ENCODE results near the gene CHD9NB.

DNA sequence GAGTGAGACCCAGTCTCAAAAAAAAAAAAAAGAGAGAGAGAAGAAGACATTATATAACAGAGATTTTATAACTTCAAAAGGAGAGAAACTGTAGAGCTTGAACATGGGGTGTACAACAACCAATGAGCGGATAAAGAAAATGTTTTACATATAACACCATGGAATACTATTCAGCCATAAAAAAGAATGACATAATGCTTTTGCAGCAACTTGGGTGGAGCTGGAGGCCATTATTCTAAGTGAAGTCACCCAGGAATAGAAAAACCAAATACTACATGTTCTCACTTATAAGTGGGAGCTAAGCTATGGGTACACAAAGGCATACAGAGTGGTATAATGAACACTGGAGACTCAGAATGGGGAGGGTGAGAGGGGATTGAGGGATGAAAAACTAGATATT lies 61.1 kb downstream of the CHD9NB start:
- TF ChIP-seq, protein P1, sequence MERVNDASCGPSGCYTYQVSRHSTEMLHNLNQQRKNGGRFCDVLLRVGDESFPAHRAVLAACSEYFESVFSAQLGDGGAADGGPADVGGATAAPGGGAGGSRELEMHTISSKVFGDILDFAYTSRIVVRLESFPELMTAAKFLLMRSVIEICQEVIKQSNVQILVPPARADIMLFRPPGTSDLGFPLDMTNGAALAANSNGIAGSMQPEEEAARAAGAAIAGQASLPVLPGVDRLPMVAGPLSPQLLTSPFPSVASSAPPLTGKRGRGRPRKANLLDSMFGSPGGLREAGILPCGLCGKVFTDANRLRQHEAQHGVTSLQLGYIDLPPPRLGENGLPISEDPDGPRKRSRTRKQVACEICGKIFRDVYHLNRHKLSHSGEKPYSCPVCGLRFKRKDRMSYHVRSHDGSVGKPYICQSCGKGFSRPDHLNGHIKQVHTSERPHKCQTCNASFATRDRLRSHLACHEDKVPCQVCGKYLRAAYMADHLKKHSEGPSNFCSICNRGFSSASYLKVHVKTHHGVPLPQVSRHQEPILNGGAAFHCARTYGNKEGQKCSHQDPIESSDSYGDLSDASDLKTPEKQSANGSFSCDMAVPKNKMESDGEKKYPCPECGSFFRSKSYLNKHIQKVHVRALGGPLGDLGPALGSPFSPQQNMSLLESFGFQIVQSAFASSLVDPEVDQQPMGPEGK (CRISPR knock-in tag; IDR thresholded peaks at IDR 0.05; ENCODE audit: borderline replicate concordance) = no peak
- TF ChIP-seq ARNTL (CRISPR knock-in tag; IDR thresholded peaks at IDR 0.05; ENCODE audit: borderline replicate concordance, low read depth) (no peak), ZNF70 (CRISPR knock-in tag; IDR thresholded peaks at IDR 0.05) (no peak), TOX (CRISPR knock-in tag; IDR thresholded peaks at IDR 0.05; ENCODE audit: borderline replicate concordance) (no peak), ZFP30 (CRISPR knock-in tag; IDR thresholded peaks at IDR 0.05) (no peak)
- TF ChIP-seq, protein P2, sequence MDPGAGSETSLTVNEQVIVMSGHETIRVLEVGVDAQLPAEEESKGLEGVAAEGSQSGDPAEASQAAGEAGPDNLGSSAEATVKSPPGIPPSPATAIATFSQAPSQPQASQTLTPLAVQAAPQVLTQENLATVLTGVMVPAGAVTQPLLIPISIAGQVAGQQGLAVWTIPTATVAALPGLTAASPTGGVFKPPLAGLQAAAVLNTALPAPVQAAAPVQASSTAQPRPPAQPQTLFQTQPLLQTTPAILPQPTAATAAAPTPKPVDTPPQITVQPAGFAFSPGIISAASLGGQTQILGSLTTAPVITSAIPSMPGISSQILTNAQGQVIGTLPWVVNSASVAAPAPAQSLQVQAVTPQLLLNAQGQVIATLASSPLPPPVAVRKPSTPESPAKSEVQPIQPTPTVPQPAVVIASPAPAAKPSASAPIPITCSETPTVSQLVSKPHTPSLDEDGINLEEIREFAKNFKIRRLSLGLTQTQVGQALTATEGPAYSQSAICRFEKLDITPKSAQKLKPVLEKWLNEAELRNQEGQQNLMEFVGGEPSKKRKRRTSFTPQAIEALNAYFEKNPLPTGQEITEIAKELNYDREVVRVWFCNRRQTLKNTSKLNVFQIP (CRISPR knock-in tag; IDR thresholded peaks at IDR 0.05; ENCODE audit: borderline replicate concordance, low read depth) = no peak
- TF ChIP-seq, protein P3, sequence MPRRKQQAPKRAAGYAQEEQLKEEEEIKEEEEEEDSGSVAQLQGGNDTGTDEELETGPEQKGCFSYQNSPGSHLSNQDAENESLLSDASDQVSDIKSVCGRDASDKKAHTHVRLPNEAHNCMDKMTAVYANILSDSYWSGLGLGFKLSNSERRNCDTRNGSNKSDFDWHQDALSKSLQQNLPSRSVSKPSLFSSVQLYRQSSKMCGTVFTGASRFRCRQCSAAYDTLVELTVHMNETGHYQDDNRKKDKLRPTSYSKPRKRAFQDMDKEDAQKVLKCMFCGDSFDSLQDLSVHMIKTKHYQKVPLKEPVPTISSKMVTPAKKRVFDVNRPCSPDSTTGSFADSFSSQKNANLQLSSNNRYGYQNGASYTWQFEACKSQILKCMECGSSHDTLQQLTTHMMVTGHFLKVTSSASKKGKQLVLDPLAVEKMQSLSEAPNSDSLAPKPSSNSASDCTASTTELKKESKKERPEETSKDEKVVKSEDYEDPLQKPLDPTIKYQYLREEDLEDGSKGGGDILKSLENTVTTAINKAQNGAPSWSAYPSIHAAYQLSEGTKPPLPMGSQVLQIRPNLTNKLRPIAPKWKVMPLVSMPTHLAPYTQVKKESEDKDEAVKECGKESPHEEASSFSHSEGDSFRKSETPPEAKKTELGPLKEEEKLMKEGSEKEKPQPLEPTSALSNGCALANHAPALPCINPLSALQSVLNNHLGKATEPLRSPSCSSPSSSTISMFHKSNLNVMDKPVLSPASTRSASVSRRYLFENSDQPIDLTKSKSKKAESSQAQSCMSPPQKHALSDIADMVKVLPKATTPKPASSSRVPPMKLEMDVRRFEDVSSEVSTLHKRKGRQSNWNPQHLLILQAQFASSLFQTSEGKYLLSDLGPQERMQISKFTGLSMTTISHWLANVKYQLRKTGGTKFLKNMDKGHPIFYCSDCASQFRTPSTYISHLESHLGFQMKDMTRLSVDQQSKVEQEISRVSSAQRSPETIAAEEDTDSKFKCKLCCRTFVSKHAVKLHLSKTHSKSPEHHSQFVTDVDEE (CRISPR knock-in tag; IDR thresholded peaks at IDR 0.05) = no peak
- TF ChIP-seq, protein P4, sequence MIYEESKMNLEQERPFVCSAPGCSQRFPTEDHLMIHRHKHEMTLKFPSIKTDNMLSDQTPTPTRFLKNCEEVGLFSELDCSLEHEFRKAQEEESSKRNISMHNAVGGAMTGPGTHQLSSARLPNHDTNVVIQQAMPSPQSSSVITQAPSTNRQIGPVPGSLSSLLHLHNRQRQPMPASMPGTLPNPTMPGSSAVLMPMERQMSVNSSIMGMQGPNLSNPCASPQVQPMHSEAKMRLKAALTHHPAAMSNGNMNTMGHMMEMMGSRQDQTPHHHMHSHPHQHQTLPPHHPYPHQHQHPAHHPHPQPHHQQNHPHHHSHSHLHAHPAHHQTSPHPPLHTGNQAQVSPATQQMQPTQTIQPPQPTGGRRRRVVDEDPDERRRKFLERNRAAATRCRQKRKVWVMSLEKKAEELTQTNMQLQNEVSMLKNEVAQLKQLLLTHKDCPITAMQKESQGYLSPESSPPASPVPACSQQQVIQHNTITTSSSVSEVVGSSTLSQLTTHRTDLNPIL (CRISPR knock-in tag; IDR thresholded peaks at IDR 0.05; ENCODE audit: low read depth) = no peak

Data from SK-N-SH treated with all-trans-retinoic acid at 6 μM for 48 hours (cell line).